Panc1 (cell line): ENCODE data around the gene FMO2. TPM values are rescaled to one million over a fixed set of nuclear protein-coding genes. Genes with fewer than 3 reads are reported as not detected.

Experiments used
- ATAC-seq: fragments of 200-7000 bp; cut with Tn5 transposase; 2 replicates; pipeline ENCODE4 v1.9.1; 2020; ENCODE audit warnings: mild to moderate bottlenecking, moderate library complexity
- BruUV-seq: library from RNA; stranded (reverse); fragments of 400-500 nt; replicated peaks from 2 replicates; lab custom pipeline; 2021; lab: Mats Ljungman, UMichigan
- CTCF ChIA-PET: fragments of 300-600 bp; sonication (Branson Sonifier 250); formaldehyde crosslinking; loops from one replicate; lab custom pipeline; 2022; ENCODE audit warnings: antibody characterized with exemption; lab: Charles Lee
- POLR2A ChIA-PET: fragments of 300-600 bp; sonication (Branson Sonifier 250); formaldehyde crosslinking; loops from one replicate; lab custom pipeline; 2022; ENCODE audit warnings: antibody characterized with exemption; lab: Charles Lee
- DNase-seq: peaks from one replicate; pipeline ENCODE4 v3.0.0-alpha.2; 2010; ENCODE audit warnings: low read depth, low spot score
- H3K27ac ChIP-seq: 2 replicates; pipeline ENCODE4 v1.5.1; 2011; ENCODE audit warnings: mild to moderate bottlenecking, low read length, inconsistent platforms
- H3K27me3 ChIP-seq: fragments of 200-500 bp; sonication (Bioruptor generic); 2 replicates; pipeline ENCODE4 v1.6.0; 2014; ENCODE audit warnings: low read length, inconsistent platforms; ENCODE audit not compliant: control insufficient read depth, insufficient read depth
- H3K36me3 ChIP-seq: fragments of 200-500 bp; sonication (Bioruptor generic); 2 replicates; pipeline ENCODE4 v1.5.1; 2014; ENCODE audit warnings: inconsistent platforms, mild to moderate bottlenecking, low read length, moderate library complexity; ENCODE audit not compliant: control insufficient read depth, insufficient read depth
- H3K4me1 ChIP-seq: 2 replicates; pipeline ENCODE4 v1.5.1; 2011; ENCODE audit warnings: inconsistent platforms, mild to moderate bottlenecking, low read length, moderate library complexity; ENCODE audit not compliant: control insufficient read depth, insufficient read depth
- H3K4me3 ChIP-seq, 2 experiments: 2 replicates each; pipeline ENCODE4 v1.5.1; 2011 to 2012; ENCODE audit warnings: low read depth in 2 of 2, low read length in 2 of 2, mild to moderate bottlenecking in 2 of 2, inconsistent platforms in 1 of 2, moderate library complexity in 1 of 2
- H3K9me3 ChIP-seq: fragments of 200-500 bp; sonication (Bioruptor generic); 2 replicates; pipeline ENCODE4 v1.5.1; 2014; ENCODE audit warnings: low read depth, mild to moderate bottlenecking, inconsistent platforms, low read length, moderate library complexity; ENCODE audit not compliant: control insufficient read depth, insufficient read depth
- POLR2AphosphoS5 ChIP-seq: IDR thresholded peaks from 2 replicates; pipeline ENCODE4 v1.6.1; 2012; ENCODE audit warnings: mild to moderate bottlenecking, low read depth, low read length, moderate library complexity
- SIN3A ChIP-seq: IDR thresholded peaks from 2 replicates; pipeline ENCODE4 v1.6.1; 2012; ENCODE audit warnings: low read depth, mild to moderate bottlenecking, low read length, moderate library complexity, borderline replicate concordance; ENCODE audit not compliant: insufficient read depth
- TCF7L2 ChIP-seq: IDR thresholded peaks from 2 replicates; pipeline ENCODE4 v1.6.1; 2011; ENCODE audit warnings: mild to moderate bottlenecking, low read depth, low read length, inconsistent platforms
- in situ Hi-C: cut with HindIII; loops from 2 replicates; pipeline ENCODE4 v1.10.0; 2016; ENCODE audit warnings: low sequenced_read_pairs, low pct_unique_long_range_greater_than_20kb
- intact Hi-C: fragments of 100-400 bp; cut with micrococcal nuclease; formaldehyde crosslinking; loops from one replicate; pipeline ENCODE4 v1.10.0; 2022; ENCODE audit not compliant: unreplicated experiment
- total RNA-seq: library from RNA; stranded (reverse); gene quantifications from one replicate; pipeline ENCODE4 v1.2.1, GENCODE V29; 2021; ENCODE audit not compliant: unreplicated experiment
- TF ChIP-seq, protein P1 (sequence below), 2 experiments: IDR thresholded peaks; 2 replicates each; pipeline ENCODE4 v1.6.1; 2011 to 2012; ENCODE audit warnings: low read depth in 2 of 2, control low read depth in 1 of 2, low read length in 1 of 2, mild to moderate bottlenecking in 1 of 2, moderate library complexity in 1 of 2; ENCODE audit not compliant: insufficient read depth in 1 of 2
- TF ChIP-seq, protein P2 (sequence below): fragments of 450-650 bp; IDR thresholded peaks from 2 replicates; pipeline ENCODE4 v1.5.1; 2017; ENCODE audit warnings: mild to moderate bottlenecking

Gene FMO2
- total RNA-seq, 1 experiment from 2014 or later = 0.08 TPM

DNA sequence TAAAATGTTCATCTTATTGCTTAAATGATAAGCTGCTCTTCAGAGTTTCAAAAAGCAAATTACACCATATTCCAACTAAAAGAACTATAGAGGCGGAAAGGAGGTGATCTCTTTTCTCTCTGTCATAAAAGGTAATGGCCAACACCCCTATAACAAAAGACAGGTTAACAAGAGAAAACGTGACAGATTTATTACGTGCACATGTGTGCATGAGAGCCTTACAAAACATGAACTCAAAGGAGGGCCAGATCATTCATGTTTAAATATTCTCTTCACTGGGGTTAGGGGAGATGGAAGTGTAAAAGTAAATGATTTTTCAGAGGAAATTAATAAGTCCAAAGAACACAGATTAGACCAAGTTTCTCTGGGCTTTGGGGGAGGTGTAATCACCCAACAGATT is 26.5 kb upstream of the FMO2 start:
- H3K9me3 ChIP-seq = no peaks in the 10 kb centered on the region
- TF ChIP-seq TCF7L2 (no peak), POLR2AphosphoS5 (no peak), SIN3A (no peak)
- TF ChIP-seq, protein P1, sequence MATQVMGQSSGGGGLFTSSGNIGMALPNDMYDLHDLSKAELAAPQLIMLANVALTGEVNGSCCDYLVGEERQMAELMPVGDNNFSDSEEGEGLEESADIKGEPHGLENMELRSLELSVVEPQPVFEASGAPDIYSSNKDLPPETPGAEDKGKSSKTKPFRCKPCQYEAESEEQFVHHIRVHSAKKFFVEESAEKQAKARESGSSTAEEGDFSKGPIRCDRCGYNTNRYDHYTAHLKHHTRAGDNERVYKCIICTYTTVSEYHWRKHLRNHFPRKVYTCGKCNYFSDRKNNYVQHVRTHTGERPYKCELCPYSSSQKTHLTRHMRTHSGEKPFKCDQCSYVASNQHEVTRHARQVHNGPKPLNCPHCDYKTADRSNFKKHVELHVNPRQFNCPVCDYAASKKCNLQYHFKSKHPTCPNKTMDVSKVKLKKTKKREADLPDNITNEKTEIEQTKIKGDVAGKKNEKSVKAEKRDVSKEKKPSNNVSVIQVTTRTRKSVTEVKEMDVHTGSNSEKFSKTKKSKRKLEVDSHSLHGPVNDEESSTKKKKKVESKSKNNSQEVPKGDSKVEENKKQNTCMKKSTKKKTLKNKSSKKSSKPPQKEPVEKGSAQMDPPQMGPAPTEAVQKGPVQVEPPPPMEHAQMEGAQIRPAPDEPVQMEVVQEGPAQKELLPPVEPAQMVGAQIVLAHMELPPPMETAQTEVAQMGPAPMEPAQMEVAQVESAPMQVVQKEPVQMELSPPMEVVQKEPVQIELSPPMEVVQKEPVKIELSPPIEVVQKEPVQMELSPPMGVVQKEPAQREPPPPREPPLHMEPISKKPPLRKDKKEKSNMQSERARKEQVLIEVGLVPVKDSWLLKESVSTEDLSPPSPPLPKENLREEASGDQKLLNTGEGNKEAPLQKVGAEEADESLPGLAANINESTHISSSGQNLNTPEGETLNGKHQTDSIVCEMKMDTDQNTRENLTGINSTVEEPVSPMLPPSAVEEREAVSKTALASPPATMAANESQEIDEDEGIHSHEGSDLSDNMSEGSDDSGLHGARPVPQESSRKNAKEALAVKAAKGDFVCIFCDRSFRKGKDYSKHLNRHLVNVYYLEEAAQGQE (IDR thresholded peaks at IDR 0.05; ENCODE audit: insufficient read depth in 1 of 2, low read depth in 2 of 2, low read length in 1 of 2) = no peak
- TF ChIP-seq, protein P2, sequence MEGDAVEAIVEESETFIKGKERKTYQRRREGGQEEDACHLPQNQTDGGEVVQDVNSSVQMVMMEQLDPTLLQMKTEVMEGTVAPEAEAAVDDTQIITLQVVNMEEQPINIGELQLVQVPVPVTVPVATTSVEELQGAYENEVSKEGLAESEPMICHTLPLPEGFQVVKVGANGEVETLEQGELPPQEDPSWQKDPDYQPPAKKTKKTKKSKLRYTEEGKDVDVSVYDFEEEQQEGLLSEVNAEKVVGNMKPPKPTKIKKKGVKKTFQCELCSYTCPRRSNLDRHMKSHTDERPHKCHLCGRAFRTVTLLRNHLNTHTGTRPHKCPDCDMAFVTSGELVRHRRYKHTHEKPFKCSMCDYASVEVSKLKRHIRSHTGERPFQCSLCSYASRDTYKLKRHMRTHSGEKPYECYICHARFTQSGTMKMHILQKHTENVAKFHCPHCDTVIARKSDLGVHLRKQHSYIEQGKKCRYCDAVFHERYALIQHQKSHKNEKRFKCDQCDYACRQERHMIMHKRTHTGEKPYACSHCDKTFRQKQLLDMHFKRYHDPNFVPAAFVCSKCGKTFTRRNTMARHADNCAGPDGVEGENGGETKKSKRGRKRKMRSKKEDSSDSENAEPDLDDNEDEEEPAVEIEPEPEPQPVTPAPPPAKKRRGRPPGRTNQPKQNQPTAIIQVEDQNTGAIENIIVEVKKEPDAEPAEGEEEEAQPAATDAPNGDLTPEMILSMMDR = no peak
- H3K4me3 ChIP-seq = no peak overlapping the region
- H3K36me3 ChIP-seq = no peaks in the 10 kb centered on the region
- DNase-seq (no peak), ATAC-seq (no peak)
- H3K27ac ChIP-seq = no peak overlapping the region
- in situ Hi-C loops = no loop called here
- H3K4me1 ChIP-seq = no peaks in the 10 kb centered on the region
- ChIA-PET POLR2A (no interaction called here), CTCF (no interaction called here)
- intact Hi-C loops = no loop called here
- BruUV-seq = no TSS peak
- no peaks in the 10 kb centered on the region for H3K27me3 ChIP-seq

GRCh38 chr1:171159148-171159547 is 26.0 kb upstream of the FMO2 start:
- ChIA-PET POLR2A (no interaction called here), CTCF (no interaction called here)
- DNase-seq (no peak), ATAC-seq (no peak)
- H3K4me1 ChIP-seq = no peaks in the 10 kb centered on the region
- H3K9me3 ChIP-seq = no peaks in the 10 kb centered on the region
- TF ChIP-seq, protein P1 (IDR thresholded peaks at IDR 0.05; ENCODE audit: insufficient read depth in 1 of 2, low read depth in 2 of 2, low read length in 1 of 2) = no peak
- TF ChIP-seq, protein P2 = no peak
- TF ChIP-seq SIN3A = no peak
- TF ChIP-seq POLR2AphosphoS5 = no peak
- no peak for TF ChIP-seq TCF7L2
- intact Hi-C loops (no loop called here), in situ Hi-C loops (no loop called here)
- BruUV-seq = no TSS peak
- H3K4me3 ChIP-seq = no peak overlapping the region
- H3K27ac ChIP-seq = no peak overlapping the region
- H3K36me3 ChIP-seq = no peaks in the 10 kb centered on the region
- no peaks in the 10 kb centered on the region for H3K27me3 ChIP-seq
